Right lobe of liver (tissue), 4 donors: ENCODE measurements around the gene SRPK3.

ENCODE experiments used
- CTCF ChIP-seq, 4 donors: fragments of 200-600 bp in 3 of 4; fragments of 450-650 bp in 1 of 4; IDR thresholded peaks; one replicate each; pipeline versions ENCODE4 v1.5.1 to v1.8.0; 2016 to 2022; ENCODE audit warnings: antibody characterized with exemption in 4 of 4, mild to moderate bottlenecking in 2 of 4
- POLR2A ChIP-seq: fragments of 450-650 bp; IDR thresholded peaks from one replicate; pipeline ENCODE4 v1.6.1; 2017; ENCODE audit warnings: antibody characterized with exemption, mild to moderate bottlenecking
- donor health status: DM: no; HTN: no; CAD: no.
- donor health status: DM: no; HTN: no; CAD: no.
- donor health status: DM: no; HTN: yes; CAD: no.

- TF ChIP-seq CTCF (IDR thresholded peaks at IDR 0.05), result no peak
- TF ChIP-seq POLR2A, result no peak
Measured at GRCh38 chrX:153816831-153817690, 36.2 kb downstream of the SRPK3 start.
